Mucosa of stomach (tissue), 1 donor: Measurements from ENCODE around the gene PKMYT1.

Experiments used
- H3K27me3 ChIP-seq: one replicate; pipeline ENCODE4 v1.7.0; 2013; ENCODE audit warnings: mild to moderate bottlenecking, low read length; ENCODE audit not compliant: control insufficient read depth, insufficient read depth
- H3K36me3 ChIP-seq: one replicate; pipeline ENCODE4 v1.7.0; 2013; ENCODE audit warnings: low read length; ENCODE audit not compliant: control insufficient read depth, insufficient read depth
- H3K4me1 ChIP-seq: one replicate; pipeline ENCODE4 v1.7.0; 2013; ENCODE audit warnings: mild to moderate bottlenecking, low read length; ENCODE audit not compliant: control insufficient read depth, insufficient read depth
- H3K4me3 ChIP-seq: one replicate; pipeline ENCODE4 v1.7.0; 2013; ENCODE audit warnings: low read length
- H3K9ac ChIP-seq: one replicate; pipeline ENCODE4 v1.7.0; 2013; ENCODE audit warnings: mild to moderate bottlenecking, low read length, moderate library complexity
- H3K9me3 ChIP-seq: one replicate; pipeline ENCODE4 v1.7.0; 2013; ENCODE audit warnings: mild to moderate bottlenecking, low read length, moderate library complexity; ENCODE audit not compliant: control insufficient read depth
- donor health status: Pancreatic carcinoma.

PKMYT1 gene

GRCh38 chr16:2966808-2967191 is 13.4 kb downstream of the PKMYT1 start:
- peaks cover 80% of the 10 kb centered on the region for H3K27me3 ChIP-seq
- H3K4me3 ChIP-seq, result no peak overlapping the region
- H3K9ac ChIP-seq, result no peak overlapping the region
- H3K4me1 ChIP-seq, result peaks cover 45% of the 10 kb centered on the region
- no peaks in the 10 kb centered on the region for H3K36me3 ChIP-seq
- H3K9me3 ChIP-seq, result no peaks in the 10 kb centered on the region

- Histone ChIP-seq H3K9ac (no peak overlapping the region), H3K9me3 (no peaks in the 10 kb centered on the region), H3K4me3 (no peak overlapping the region), H3K36me3 (no peaks in the 10 kb centered on the region), H3K4me1 (peaks cover 50% of the 10 kb centered on the region), H3K27me3 (peaks cover 84% of the 10 kb centered on the region)
Measured at GRCh38 chr16:2966043-2966807, 14.0 kb downstream of the PKMYT1 start.

DNA sequence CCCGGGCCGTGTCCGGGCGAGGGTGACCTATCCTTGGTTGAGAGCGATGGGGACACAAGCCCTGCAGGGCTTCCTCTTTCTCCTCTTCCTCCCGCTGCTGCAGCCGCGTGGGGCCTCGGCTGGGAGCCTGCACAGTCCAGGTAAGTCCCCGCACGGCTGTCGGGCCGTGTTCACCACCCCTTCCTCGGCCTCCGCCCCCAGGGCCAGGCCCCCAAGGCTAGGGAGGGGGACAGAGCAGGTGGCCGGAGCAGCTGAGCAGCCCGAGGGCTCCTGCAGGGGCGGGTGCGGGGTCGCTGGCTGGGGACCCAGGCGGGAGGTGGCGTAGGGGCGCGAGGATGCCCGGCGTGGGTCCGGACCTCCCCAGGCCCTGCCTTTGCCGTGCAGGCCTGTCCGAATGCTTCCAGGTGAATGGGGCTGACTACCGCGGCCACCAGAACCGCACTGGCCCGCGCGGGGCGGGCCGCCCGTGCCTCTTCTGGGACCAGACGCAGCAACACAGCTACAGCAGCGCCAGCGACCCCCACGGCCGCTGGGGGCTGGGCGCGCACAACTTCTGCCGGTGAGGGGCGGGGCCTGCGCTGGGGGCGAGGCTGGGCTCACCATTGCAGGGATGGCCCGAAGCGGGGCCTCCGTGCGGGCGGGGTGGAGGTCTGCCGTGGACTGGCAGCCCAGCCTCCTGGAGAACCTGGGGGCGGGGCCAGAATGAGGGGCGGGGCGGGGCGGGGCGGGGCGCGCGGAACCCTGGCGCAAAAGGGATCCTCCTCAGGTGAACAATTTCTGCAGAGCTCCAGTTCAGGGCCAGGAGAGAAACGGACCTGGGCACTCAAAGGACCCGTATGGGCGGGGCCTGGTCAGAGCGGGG is 15.5 kb downstream of the PKMYT1 start:
- Histone ChIP-seq H3K36me3 (no peaks in the 10 kb centered on the region), H3K4me3 (no peak overlapping the region), H3K4me1 (peaks cover 37% of the 10 kb centered on the region), H3K9ac (no peak overlapping the region), H3K27me3 (peaks cover 76% of the 10 kb centered on the region), H3K9me3 (no peaks in the 10 kb centered on the region)

- Histone ChIP-seq H3K9me3 (no peaks in the 10 kb centered on the region), H3K27me3 (peaks cover 79% of the 10 kb centered on the region), H3K36me3 (no peaks in the 10 kb centered on the region), H3K4me1 (peaks cover 37% of the 10 kb centered on the region), H3K4me3 (no peak within 1 kb of the TSS), H3K9ac (no peak within 1 kb of the TSS)
Measured at GRCh38 chr16:2963723-2964474, 16.3 kb downstream of the PKMYT1 start, which contains the start of gene KREMEN2. Gene KREMEN2, plus strand, starts transcription at chr16:2964275. Its CDS starts 246 bp downstream, at chr16:2964521.

- H3K27me3 ChIP-seq, result peaks cover 74% of the 10 kb centered on the region
- no peaks in the 10 kb centered on the region for H3K36me3 ChIP-seq
- no peak overlapping the region for H3K4me3 ChIP-seq
- H3K9ac ChIP-seq, result no peak overlapping the region
- no peaks in the 10 kb centered on the region for H3K9me3 ChIP-seq
- peaks cover 30% of the 10 kb centered on the region for H3K4me1 ChIP-seq
Measured at GRCh38 chr16:2963074-2963722, 17.0 kb downstream of the PKMYT1 start.

- H3K4me1 ChIP-seq, result peaks cover 23% of the 10 kb centered on the region
- H3K27me3 ChIP-seq, result peaks cover 68% of the 10 kb centered on the region
Measured at GRCh38 chr16:2962334-2963073, 17.7 kb downstream of the PKMYT1 start.

GRCh38 chr16:2960183-2961010 is 19.8 kb downstream of the PKMYT1 start:
- Histone ChIP-seq H3K4me1 (peaks cover 22% of the 10 kb centered on the region), H3K4me3 (no peak overlapping the region), H3K36me3 (no peaks in the 10 kb centered on the region), H3K9me3 (no peaks in the 10 kb centered on the region), H3K27me3 (peaks cover 60% of the 10 kb centered on the region), H3K9ac (no peak overlapping the region)

More at GRCh38 chr16:2962334-2963073, 17.7 kb downstream of the PKMYT1 start:
- H3K9me3 ChIP-seq, result no peaks in the 10 kb centered on the region
- H3K36me3 ChIP-seq, result no peaks in the 10 kb centered on the region
- no peak overlapping the region for H3K9ac ChIP-seq
- H3K4me3 ChIP-seq, result no peak overlapping the region

GRCh38 chr16:2959206-2959605 is 21.0 kb downstream of the PKMYT1 start:
- Histone ChIP-seq H3K36me3 (no peaks in the 10 kb centered on the region), H3K27me3 (peaks cover 60% of the 10 kb centered on the region), H3K4me3 (no peak overlapping the region), H3K9me3 (no peaks in the 10 kb centered on the region), H3K4me1 (peaks cover 25% of the 10 kb centered on the region), H3K9ac (no peak overlapping the region)

- Histone ChIP-seq H3K4me1 (peaks cover 14% of the 10 kb centered on the region), H3K9me3 (no peaks in the 10 kb centered on the region), H3K27me3 (peaks cover 41% of the 10 kb centered on the region), H3K9ac (no peak overlapping the region), H3K36me3 (no peaks in the 10 kb centered on the region), H3K4me3 (no peak overlapping the region)
Measured at GRCh38 chr16:2956579-2956956, 23.7 kb downstream of the PKMYT1 start.

DNA sequence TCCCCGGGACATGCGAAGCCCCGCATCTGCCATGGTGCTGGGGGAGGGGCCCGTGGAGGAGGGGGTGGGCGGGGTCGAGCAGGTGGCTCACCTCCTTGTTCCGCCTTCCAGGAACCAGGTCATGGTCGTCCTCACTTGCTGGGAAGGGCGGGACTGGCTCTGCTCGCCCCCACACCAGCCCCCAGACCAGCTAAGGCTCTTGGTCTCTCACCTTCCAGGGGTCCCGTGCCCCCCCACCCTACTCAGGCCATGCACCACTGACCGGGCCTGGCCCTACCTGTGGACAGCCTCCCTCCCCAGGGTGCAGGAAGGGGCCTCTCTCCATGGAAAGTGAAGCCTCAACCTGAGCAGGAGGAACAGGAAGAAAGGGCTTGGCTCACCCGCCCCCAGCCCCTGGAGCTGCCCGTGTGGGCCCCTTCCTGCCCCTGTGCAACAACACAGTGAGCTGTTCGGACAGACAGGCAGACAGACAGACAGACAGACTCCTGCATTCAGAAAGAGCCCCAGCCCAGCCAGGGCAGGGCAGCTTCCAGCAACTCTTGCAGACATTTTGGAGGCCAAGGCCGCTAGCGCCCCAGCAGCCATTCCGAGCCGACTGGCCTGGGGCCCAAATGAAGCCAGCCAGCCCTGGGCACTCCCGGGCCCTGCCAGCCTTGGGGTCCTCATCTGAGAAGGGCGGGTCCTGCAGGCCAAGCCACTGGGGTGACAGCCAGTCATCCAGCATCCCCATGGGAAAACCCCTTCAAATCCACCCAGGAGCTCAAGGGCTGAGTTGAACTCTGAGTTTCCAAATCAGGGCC is 24.3 kb downstream of the PKMYT1 start:
- H3K9ac ChIP-seq, result no peak overlapping the region
- peaks cover 40% of the 10 kb centered on the region for H3K27me3 ChIP-seq

More for the DNA sequence above, 24.3 kb downstream of the PKMYT1 start:
- Histone ChIP-seq H3K36me3 (no peaks in the 10 kb centered on the region), H3K4me1 (peaks cover 11% of the 10 kb centered on the region), H3K4me3 (no peak overlapping the region), H3K9me3 (no peaks in the 10 kb centered on the region)
